Upper lobe of left lung (tissue), 6 donors: ENCODE data around the gene VEGFB. TPM values are rescaled to one million over a fixed set of nuclear protein-coding genes. Genes with fewer than 3 reads are reported as not detected.
A peak's percentile ranks its signal among the peaks of the same experiment; 100 is the strongest.

Experiments used
- ATAC-seq, 2 donors: fragments of 200-7000 bp; cut with Tn5 transposase; one replicate each; pipeline ENCODE4 v1.9.1; 2022; ENCODE audit warnings: mild to moderate bottlenecking in 2 of 2, moderate library complexity in 2 of 2; ENCODE audit not compliant: low FRiP score in 2 of 2
- DNase-seq, 2 donors: peaks; one replicate each; pipeline ENCODE4 v3.0.0-alpha.2; 2019 to 2020
- H3K27ac ChIP-seq, 4 donors: fragments of 200-600 bp; sonication (generic); one replicate each; pipeline ENCODE4 v1.5.1; 2016 to 2019
- H3K27me3 ChIP-seq, 4 donors: fragments of 200-600 bp; sonication (generic); one replicate each; pipeline ENCODE4 v1.5.1; 2017 to 2019
- H3K36me3 ChIP-seq, 4 donors: fragments of 200-600 bp; sonication (generic); one replicate each; pipeline ENCODE4 v1.5.1; 2016 to 2019
- H3K4me1 ChIP-seq, 4 donors: fragments of 200-600 bp; sonication (generic); one replicate each; pipeline ENCODE4 v1.5.1; 2018 to 2019
- H3K4me3 ChIP-seq, 4 donors: fragments of 200-600 bp; sonication (generic); one replicate each; pipeline ENCODE4 v1.5.1; 2017 to 2019; ENCODE audit warnings: mild to moderate bottlenecking in 2 of 4, moderate library complexity in 1 of 4
- H3K9me3 ChIP-seq, 4 donors: fragments of 200-600 bp; sonication (generic); one replicate each; pipeline ENCODE4 v1.5.1; 2018 to 2019
- CTCF ChIP-seq, 6 experiments: fragments of 450-650 bp in 4 of 6; fragments of 200-600 bp in 2 of 6; sonication (generic) in 2 of 6; IDR thresholded peaks; one replicate each; pipeline ENCODE4 v1.5.1; 2016 to 2019; ENCODE audit warnings: antibody characterized with exemption in 6 of 6
- EP300 ChIP-seq, 4 donors: sonication (generic); formaldehyde crosslinking; IDR thresholded peaks; one replicate each; pipeline ENCODE4 v1.5.1; 2017; ENCODE audit warnings: antibody characterized with exemption in 4 of 4, control low read depth in 2 of 4
- POLR2A ChIP-seq, 4 donors: fragments of 450-650 bp; IDR thresholded peaks; one replicate each; pipeline ENCODE4 v1.5.1; 2016 to 2017; ENCODE audit warnings: antibody characterized with exemption in 4 of 4, mild to moderate bottlenecking in 2 of 4
- POLR2AphosphoS5 ChIP-seq, 2 donors: sonication (generic); formaldehyde crosslinking; IDR thresholded peaks; one replicate each; pipeline ENCODE4 v1.5.1; 2017; ENCODE audit warnings: antibody characterized with exemption in 2 of 2
- WGBS, 2 donors: methylation state at CpG; one replicate each; pipeline ENCODE4 v1.1.5; 2017 to 2018; 5-methylcytosine and 5-hydroxymethylcytosine counted together
- total RNA-seq, 6 donors: library from RNA; depleted of rRNA in 4 of 6; stranded (reverse); fragments of >200 nt in 4 of 6; gene quantifications; one replicate each; pipeline versions ENCODE4 v1.1.0 to v1.2.1, GENCODE V29; 2016 to 2021
- donor health status: DM: no; HTN: no; CAD: no; lungs with moderate emphysema.
- donor health status: DM: no; HTN: yes; CAD: no; lungs with severe emphysema.

VEGFB gene
- total RNA-seq, 6 donors from 2014 or later, result 25.1 to 171 (median 124) TPM

DNA sequence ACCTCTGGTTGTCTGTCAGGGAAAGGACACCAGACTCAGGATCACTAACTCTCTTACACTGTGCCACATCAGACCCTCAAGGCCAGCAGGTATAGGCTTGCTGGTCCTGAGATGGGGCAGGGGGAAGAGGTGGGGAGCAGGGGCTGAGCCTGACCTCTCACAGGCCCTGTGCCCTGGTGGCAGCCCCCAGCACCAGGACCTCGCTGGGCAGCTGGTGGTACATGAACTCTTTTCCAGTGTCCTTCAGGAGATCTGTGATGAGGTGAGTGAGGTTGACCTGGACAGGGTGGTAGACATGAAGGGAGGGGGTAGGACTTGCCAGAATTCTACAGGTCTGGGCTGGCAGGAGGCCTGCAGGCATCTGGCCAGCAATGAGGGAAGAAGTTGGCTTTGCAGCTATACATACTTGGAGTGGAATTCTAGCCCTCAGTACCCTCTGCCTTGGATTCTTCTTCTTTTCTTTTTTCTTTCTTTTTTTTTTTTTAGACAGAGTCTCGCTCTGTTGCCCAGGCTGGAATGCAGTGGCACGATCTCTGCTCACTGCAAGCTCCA lies 6.9 kb upstream of the VEGFB start:
- TF ChIP-seq POLR2A (IDR thresholded peaks at IDR 0.05) (no peak), CTCF (IDR thresholded peaks at IDR 0.05) (no peak), EP300 (IDR thresholded peaks at IDR 0.05) (no peak), POLR2AphosphoS5 (IDR thresholded peaks at IDR 0.05) (no peak)
- WGBS, 2 donors, result 68 to 92% methylated on average over 3 of the region's 3 CpGs
- H3K4me3 ChIP-seq, result peak overlapping the region in 3 of 4 donors; percentile 62 to 76 (median 72)
- DNase-seq (peak in 1 of 2 donors; percentile 29), ATAC-seq (no peak)
- no peaks in the 10 kb centered on the region for H3K9me3 ChIP-seq
- H3K36me3 ChIP-seq, result peaks cover 0 to 14% (median 9%) of the 10 kb centered on the region in 4 donors
- H3K4me1 ChIP-seq, result peaks cover 44 to 61% (median 49%) of the 10 kb centered on the region in 4 donors
- H3K27me3 ChIP-seq, result no peaks in the 10 kb centered on the region
- H3K27ac ChIP-seq, result peak overlapping the region; percentile 83 to 96 (median 92)

DNA sequence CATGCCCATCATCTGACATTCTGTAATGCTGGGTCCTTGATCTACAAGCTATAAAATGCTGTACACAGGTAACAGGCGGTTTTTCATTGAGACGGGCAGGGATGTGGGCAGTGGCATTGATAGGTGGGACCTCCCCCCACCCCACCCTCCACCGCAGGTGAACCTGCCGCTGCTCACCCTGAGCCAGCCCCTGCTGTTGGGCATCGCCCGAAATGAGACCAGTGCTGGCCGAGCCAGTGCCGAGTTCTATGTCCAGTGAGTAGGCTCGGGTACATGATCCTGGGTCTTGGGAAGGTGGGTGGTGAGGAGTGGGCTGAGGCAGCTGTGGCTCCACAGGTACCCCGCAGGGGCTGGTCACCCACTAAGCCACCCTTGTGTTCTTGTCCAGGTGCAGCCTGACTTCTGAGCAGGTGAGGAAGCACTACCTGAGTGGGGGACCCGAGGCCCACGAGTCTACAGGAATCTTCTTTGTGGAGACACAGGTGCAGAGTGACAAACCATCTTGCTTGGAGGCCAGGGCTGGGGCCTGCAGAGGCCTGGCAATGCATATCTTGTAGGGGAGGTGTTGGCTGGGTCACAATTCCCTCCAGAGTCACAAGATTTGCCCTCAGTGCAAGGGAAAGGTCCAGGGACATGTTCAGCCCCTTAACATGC lies 5.2 kb upstream of the VEGFB start:
- peaks cover 55 to 78% (median 61%) of the 10 kb centered on the region in 4 donors for H3K4me1 ChIP-seq
- peaks cover 0 to under 1% (median 0%) of the 10 kb centered on the region in 4 donors for H3K36me3 ChIP-seq
- no peak for ATAC-seq
- peak in 1 of 2 donors; percentile 36 for DNase-seq
- no peaks in the 10 kb centered on the region for H3K27me3 ChIP-seq
- 88 to 97% methylated on average over 10 to 11 of the region's 12 CpGs for WGBS, 2 donors
- H3K27ac ChIP-seq, result peak overlapping the region; percentile 87 to 96 (median 90)
- no peaks in the 10 kb centered on the region for H3K9me3 ChIP-seq
- TF ChIP-seq CTCF (IDR thresholded peaks at IDR 0.05), result no peak
- TF ChIP-seq POLR2A (IDR thresholded peaks at IDR 0.05), result no peak
- TF ChIP-seq EP300 (IDR thresholded peaks at IDR 0.05), result no peak
- TF ChIP-seq POLR2AphosphoS5 (IDR thresholded peaks at IDR 0.05), result no peak
- H3K4me3 ChIP-seq, result no peak overlapping the region

DNA sequence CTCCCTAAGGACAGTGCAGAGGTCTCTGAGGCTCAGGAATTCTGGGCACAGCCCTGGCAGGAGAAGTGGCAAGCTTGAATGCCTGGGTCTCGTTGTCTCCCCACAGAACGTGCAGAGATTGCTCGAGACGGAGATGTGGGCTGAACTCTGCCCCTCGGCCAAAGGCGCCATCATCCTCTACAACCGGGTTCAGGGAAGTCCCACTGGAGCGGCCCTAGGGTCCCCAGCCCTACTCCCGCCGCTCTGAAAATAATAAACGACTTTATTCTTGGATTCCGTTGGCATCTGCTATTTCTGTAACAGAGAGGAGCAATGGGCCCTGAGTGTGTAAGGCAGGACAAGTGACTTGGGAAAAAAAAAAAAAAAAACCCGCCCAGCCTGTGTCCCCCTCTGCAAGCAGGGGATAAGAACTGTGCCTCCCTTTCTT lies 4.6 kb upstream of the VEGFB start:
- Histone ChIP-seq H3K4me3 (peak overlapping the region; percentile 4 to 93 (median 72)), H3K27me3 (no peaks in the 10 kb centered on the region), H3K27ac (peak overlapping the region; percentile 87 to 96 (median 90)), H3K36me3 (no peaks in the 10 kb centered on the region), H3K9me3 (no peaks in the 10 kb centered on the region), H3K4me1 (peaks cover 53 to 73% (median 60%) of the 10 kb centered on the region in 4 donors)
- ATAC-seq (no peak), DNase-seq (no peak)
- TF ChIP-seq CTCF (IDR thresholded peaks at IDR 0.05) (no peak), POLR2A (IDR thresholded peaks at IDR 0.05) (no peak), POLR2AphosphoS5 (IDR thresholded peaks at IDR 0.05) (no peak), EP300 (IDR thresholded peaks at IDR 0.05) (no peak)
- 27 to 48% methylated on average over 7 to 13 of the region's 13 CpGs for WGBS, 2 donors

- peak; percentile 94 to 98 for DNase-seq
- TF ChIP-seq CTCF (IDR thresholded peaks at IDR 0.05), result peak in 1 of 6 experiments; percentile 4
- TF ChIP-seq POLR2AphosphoS5 (IDR thresholded peaks at IDR 0.05), result peak; percentile 41 to 61
- no peak for TF ChIP-seq EP300 (IDR thresholded peaks at IDR 0.05)
- TF ChIP-seq POLR2A (IDR thresholded peaks at IDR 0.05), result peak in 2 of 4 donors; percentile 49 to 63
- Histone ChIP-seq H3K4me1 (peaks cover 52 to 73% (median 60%) of the 10 kb centered on the region in 4 donors), H3K27me3 (no peaks in the 10 kb centered on the region), H3K36me3 (no peaks in the 10 kb centered on the region), H3K27ac (peak within 1 kb of the TSS; percentile 87 to 96 (median 90)), H3K9me3 (no peaks in the 10 kb centered on the region), H3K4me3 (peak within 1 kb of the TSS; percentile 31 to 93 (median 72))
- peak; percentile 78 to 80 for ATAC-seq
- WGBS, 2 donors, result 1% methylated on average over 27 to 62 of the region's 62 CpGs
These were observed 4.0 kb upstream of the VEGFB start, which contains the start of gene DNAJC4 for GRCh38 chr11:64230171-64230984. Gene DNAJC4, plus strand, starts transcription at chr11:64230548. Its CDS starts 307 bp downstream, at chr11:64230855.
